Fibroblast of lung (primary cell): ENCODE results near the gene BCAN. TPM values are rescaled to one million over a fixed set of nuclear protein-coding genes. Genes with fewer than 3 reads are reported as not detected.
A peak's percentile ranks its signal among the peaks of the same experiment; 100 is the strongest.

Source experiments
- DNase-seq, 2 donors: peaks; one replicate each; pipeline versions ENCODE4 v3.0.0 to v3.0.0-alpha.2; 2010; ENCODE audit warnings: low read depth in 2 of 2
- H2AFZ ChIP-seq: 2 replicates; pipeline ENCODE4 v1.5.1; 2012; ENCODE audit warnings: low read length, control low read depth, inconsistent platforms
- H3K27ac ChIP-seq: 2 replicates; pipeline ENCODE4 v1.5.1; 2011; ENCODE audit warnings: low read length, control low read depth; ENCODE audit not compliant: insufficient read depth
- H3K27me3 ChIP-seq: 2 replicates; pipeline ENCODE4 v1.5.1; 2011; ENCODE audit warnings: mild to moderate bottlenecking, low read length; ENCODE audit not compliant: control insufficient read depth, insufficient read depth
- H3K36me3 ChIP-seq: 2 replicates; pipeline ENCODE4 v1.5.1; 2011; ENCODE audit warnings: low read length; ENCODE audit not compliant: control insufficient read depth, insufficient read depth
- H3K4me1 ChIP-seq: 2 replicates; pipeline ENCODE4 v1.5.1; 2011; ENCODE audit warnings: low read length; ENCODE audit not compliant: control insufficient read depth, insufficient read depth; ENCODE audit errors: extremely low read depth
- H3K4me2 ChIP-seq: 2 replicates; pipeline ENCODE4 v1.5.1; 2011; ENCODE audit warnings: low read length, control low read depth; ENCODE audit not compliant: insufficient read depth; ENCODE audit errors: extremely low read depth
- H3K4me3 ChIP-seq, 4 experiments: fragments of 200-600 bp in 1 of 4; sonication (generic) in 1 of 4; replicated peaks in 1 of 4; 2 replicates each; pipeline ENCODE4 v1.5.1; 2011 to 2016; ENCODE audit warnings: low read length in 4 of 4, low read depth in 3 of 4, mild to moderate bottlenecking in 3 of 4, control low read depth in 2 of 4, inconsistent platforms in 1 of 4, mixed read lengths in 1 of 4; ENCODE audit not compliant: insufficient read depth in 1 of 4; ENCODE audit errors: control extremely low read depth in 1 of 4
- H3K79me2 ChIP-seq: 2 replicates; pipeline ENCODE4 v1.5.1; 2012; ENCODE audit warnings: mild to moderate bottlenecking, low read length, inconsistent platforms; ENCODE audit not compliant: control insufficient read depth, insufficient read depth
- H3K9ac ChIP-seq: 2 replicates; pipeline ENCODE4 v1.5.1; 2011; ENCODE audit warnings: mild to moderate bottlenecking, low read length, control low read depth; ENCODE audit not compliant: insufficient read depth
- H3K9me3 ChIP-seq: 2 replicates; pipeline ENCODE4 v1.5.1; 2012; ENCODE audit warnings: low read depth, low read length; ENCODE audit not compliant: control insufficient read depth, insufficient read depth
- H4K20me1 ChIP-seq: 2 replicates; pipeline ENCODE4 v1.5.1; 2011; ENCODE audit warnings: low read length; ENCODE audit not compliant: control insufficient read depth, insufficient read depth; ENCODE audit errors: extremely low read depth
- EZH2 ChIP-seq: IDR thresholded peaks from 2 replicates; pipeline ENCODE4 v1.5.1; 2012; ENCODE audit warnings: low read length, control low read depth, mild to moderate bottlenecking; ENCODE audit errors: missing control alignments
- polyA plus RNA-seq, 2 donors: library from polyadenylated mRNA; depleted of rRNA in 1 of 2; stranded (reverse) in 1 of 2; unstranded in 1 of 2; fragments of >200 nt; gene quantifications; 2 replicates each; pipeline ENCODE4 v1.2.1, GENCODE V29; 2011 to 2012; ENCODE audit warnings: missing spikeins in 1 of 2
- total RNA-seq: library from RNA; depleted of rRNA; stranded (reverse); fragments of >200 nt; gene quantifications from 2 replicates; pipeline ENCODE4 v1.2.1, GENCODE V29; 2014
- TF ChIP-seq, protein P1 (sequence below), 2 donors: IDR thresholded peaks in 1 of 2; conservative IDR thresholded peaks in 1 of 2; 1 replicate in 1 of 2; 2 replicates in 1 of 2; pipeline ENCODE4 v1.5.1; 2011 to 2012; ENCODE audit warnings: low read length in 2 of 2, control low read depth in 1 of 2, inconsistent platforms in 1 of 2, low read depth in 1 of 2, mild to moderate bottlenecking in 1 of 2

BCAN gene
- total and polyA plus RNA-seq, 2 donors (not counting 1 experiment from before 2014, with no cell fraction given) = 0.03 TPM; not detected in 1

DNA sequence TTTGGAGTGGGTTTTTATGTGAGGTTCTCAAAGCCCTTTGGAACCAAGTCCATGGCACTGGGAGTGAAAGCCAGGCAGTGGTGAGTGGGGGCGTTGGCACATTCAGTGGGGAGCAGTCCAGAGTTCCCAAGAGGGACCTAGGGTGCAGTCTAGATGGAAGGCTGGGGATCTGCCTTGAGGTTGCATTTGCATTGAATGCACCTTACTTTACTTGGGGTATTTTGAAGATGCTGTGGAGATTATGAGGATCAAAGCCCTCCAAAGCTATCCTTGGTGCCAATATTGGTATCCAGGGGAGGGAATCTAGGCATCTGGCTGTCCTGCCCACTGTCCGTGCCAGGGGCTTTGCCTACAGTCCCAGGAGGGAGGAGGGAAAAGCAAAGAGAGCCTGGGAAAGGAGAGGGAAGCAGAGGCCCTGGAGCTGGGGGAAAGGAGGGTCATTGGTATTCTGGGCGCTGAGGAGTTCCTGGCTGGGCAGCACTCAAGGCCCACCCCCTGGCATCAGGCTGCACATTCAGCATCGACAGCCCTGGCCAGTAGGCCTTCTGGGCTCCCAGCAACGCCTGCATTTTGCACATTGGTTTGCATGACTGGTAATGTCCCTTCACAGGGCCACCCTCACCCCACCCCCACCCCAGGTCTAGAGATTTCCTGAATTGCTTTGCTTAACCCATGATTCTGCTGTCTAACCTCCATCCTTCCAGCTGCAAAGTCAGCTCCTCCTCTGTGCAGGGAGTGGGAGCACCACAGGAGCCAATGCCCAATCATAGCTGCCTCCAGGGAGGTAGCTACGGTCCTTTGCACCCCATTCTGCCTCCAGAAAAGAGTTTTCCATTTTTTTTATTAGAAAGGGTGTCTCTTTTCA, 843 bp upstream of the BCAN start:
- Histone ChIP-seq H3K27me3 (peaks cover 76% of the 10 kb centered on the region), H3K79me2 (no peaks in the 10 kb centered on the region), H3K4me3 (peak overlapping the region in 2 of 4 experiments; percentile 4 to 28), H3K4me2 (no peak overlapping the region), H3K9me3 (no peaks in the 10 kb centered on the region), H4K20me1 (no peaks in the 10 kb centered on the region), H3K36me3 (no peaks in the 10 kb centered on the region), H3K4me1 (no peaks in the 10 kb centered on the region), H2AFZ (no peak overlapping the region), H3K9ac (no peak overlapping the region), H3K27ac (no peak overlapping the region)
- DNase-seq = no peak
- TF ChIP-seq, protein P1, sequence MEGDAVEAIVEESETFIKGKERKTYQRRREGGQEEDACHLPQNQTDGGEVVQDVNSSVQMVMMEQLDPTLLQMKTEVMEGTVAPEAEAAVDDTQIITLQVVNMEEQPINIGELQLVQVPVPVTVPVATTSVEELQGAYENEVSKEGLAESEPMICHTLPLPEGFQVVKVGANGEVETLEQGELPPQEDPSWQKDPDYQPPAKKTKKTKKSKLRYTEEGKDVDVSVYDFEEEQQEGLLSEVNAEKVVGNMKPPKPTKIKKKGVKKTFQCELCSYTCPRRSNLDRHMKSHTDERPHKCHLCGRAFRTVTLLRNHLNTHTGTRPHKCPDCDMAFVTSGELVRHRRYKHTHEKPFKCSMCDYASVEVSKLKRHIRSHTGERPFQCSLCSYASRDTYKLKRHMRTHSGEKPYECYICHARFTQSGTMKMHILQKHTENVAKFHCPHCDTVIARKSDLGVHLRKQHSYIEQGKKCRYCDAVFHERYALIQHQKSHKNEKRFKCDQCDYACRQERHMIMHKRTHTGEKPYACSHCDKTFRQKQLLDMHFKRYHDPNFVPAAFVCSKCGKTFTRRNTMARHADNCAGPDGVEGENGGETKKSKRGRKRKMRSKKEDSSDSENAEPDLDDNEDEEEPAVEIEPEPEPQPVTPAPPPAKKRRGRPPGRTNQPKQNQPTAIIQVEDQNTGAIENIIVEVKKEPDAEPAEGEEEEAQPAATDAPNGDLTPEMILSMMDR (conservative IDR thresholded peaks at IDR 0.05 in 1 of 2, IDR thresholded peaks at IDR 0.05 in 1 of 2; ENCODE audit: low read depth in 1 of 2, low read length in 2 of 2) = no peak
- peak; percentile 9 for TF ChIP-seq EZH2

GRCh38 chr1:156642265-156643048, 540 bp downstream of the BCAN start:
- H2AFZ ChIP-seq = no peak overlapping the region
- H3K27me3 ChIP-seq = peaks cover 88% of the 10 kb centered on the region
- DNase-seq = no peak
- TF ChIP-seq, protein P1 (conservative IDR thresholded peaks at IDR 0.05 in 1 of 2, IDR thresholded peaks at IDR 0.05 in 1 of 2; ENCODE audit: low read depth in 1 of 2, low read length in 2 of 2) = no peak
- TF ChIP-seq EZH2 = peak; percentile 98
- H3K4me1 ChIP-seq = no peaks in the 10 kb centered on the region
- H3K79me2 ChIP-seq = no peaks in the 10 kb centered on the region
- H3K36me3 ChIP-seq = no peaks in the 10 kb centered on the region
- H3K4me2 ChIP-seq = no peak overlapping the region
- no peaks in the 10 kb centered on the region for H3K9me3 ChIP-seq
- H3K9ac ChIP-seq = no peak overlapping the region
- H3K4me3 ChIP-seq = peak overlapping the region in 1 of 4 experiments; percentile 10
- no peaks in the 10 kb centered on the region for H4K20me1 ChIP-seq
- no peak overlapping the region for H3K27ac ChIP-seq

- Histone ChIP-seq H3K27ac (no peak overlapping the region), H3K79me2 (no peaks in the 10 kb centered on the region), H3K9ac (no peak overlapping the region), H2AFZ (no peak overlapping the region), H3K4me3 (no peak overlapping the region), H3K4me2 (no peak overlapping the region), H3K4me1 (no peaks in the 10 kb centered on the region), H4K20me1 (no peaks in the 10 kb centered on the region), H3K36me3 (no peaks in the 10 kb centered on the region), H3K9me3 (no peaks in the 10 kb centered on the region), H3K27me3 (peaks cover 91% of the 10 kb centered on the region)
- TF ChIP-seq EZH2 = no peak
- TF ChIP-seq, protein P1 (conservative IDR thresholded peaks at IDR 0.05 in 1 of 2, IDR thresholded peaks at IDR 0.05 in 1 of 2; ENCODE audit: low read depth in 1 of 2, low read length in 2 of 2) = no peak
- no peak for DNase-seq
Measured at GRCh38 chr1:156643049-156643777, 1.3 kb downstream of the BCAN start.
